ENCODE measurements around the gene ST6GALNAC3.
"Not testable (repeated sequence)": the region's sequence is repeated elsewhere in the genome, so short reads cannot be mapped to it uniquely, and the experiment has no call there.

The ST6GALNAC3 gene

GRCh38 chr1:76109404-76109803 lies 34.9 kb downstream of the ST6GALNAC3 start:
- DNase-seq: no peak

- DNase-seq: no peak
These were observed 35.5 kb downstream of the ST6GALNAC3 start for GRCh38 chr1:76109901-76110560.

DNA sequence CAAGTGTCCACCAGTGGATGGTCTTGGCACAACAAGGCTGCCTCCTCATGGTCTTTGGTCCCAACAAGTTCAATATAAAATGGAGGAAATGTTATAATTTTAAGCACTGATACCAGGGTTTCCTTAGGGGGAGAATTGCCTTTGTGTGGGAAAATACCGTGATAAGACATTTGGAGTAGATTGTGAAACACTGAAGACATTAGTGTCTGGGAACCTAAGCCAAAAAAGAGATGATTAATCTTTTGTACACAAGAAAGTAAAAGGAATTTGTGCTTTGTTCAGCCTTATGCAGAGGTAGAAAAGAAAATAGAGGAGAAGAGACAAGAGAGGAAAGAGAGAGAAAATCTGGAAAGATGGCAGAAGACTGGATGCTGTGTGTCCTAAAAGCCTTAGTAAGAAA lies 36.1 kb downstream of the ST6GALNAC3 start:
- DNase-seq: no peak

GRCh38 chr1:76112321-76112720 lies 37.8 kb downstream of the ST6GALNAC3 start:
- DNase-seq: not testable (repeated sequence)

- DNase-seq: no peak
These were observed 38.9 kb downstream of the ST6GALNAC3 start for GRCh38 chr1:76113446-76113845.

GRCh38 chr1:76115171-76115570 lies 40.6 kb downstream of the ST6GALNAC3 start:
- DNase-seq: no peak

DNA sequence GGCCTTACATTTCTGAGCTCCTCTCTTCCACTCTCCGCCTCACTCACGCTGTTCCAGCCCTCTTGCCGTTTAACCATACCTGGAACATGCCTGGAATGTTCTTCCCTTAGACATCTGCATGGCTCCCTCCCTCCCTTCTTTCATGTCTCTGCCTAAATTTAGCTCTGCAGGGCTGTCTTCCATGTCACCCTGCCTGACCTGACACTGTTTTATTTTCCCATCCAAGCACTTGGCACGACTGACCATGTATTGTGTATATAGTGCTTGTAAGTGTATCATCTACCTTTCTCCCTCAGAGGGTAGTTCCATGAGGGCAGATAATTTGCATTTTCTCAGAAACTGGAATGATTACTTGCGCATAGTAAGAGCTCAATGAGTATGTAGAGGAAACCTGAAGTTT lies 47.3 kb downstream of the ST6GALNAC3 start:
- DNase-seq: no peak

DNA sequence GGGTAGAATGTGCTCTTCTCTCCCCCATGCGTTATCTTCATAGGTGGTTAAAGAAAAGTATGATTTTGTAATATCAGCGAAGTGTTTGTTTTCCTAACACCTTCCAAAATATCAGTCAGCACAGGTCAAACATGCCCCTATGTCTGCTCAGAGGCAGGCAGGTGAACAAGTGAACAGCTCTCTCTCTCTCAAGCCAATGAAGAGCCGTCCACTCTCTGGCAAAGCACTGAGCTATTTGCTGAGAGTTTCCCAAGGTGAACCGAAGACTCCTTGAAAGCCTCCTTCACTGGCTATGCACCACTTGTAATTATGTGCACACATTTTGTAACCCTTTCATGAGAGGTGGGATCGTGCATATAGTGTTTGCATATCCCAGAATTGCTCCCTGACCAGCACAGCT lies 47.7 kb downstream of the ST6GALNAC3 start:
- DNase-seq: no peak

DNA sequence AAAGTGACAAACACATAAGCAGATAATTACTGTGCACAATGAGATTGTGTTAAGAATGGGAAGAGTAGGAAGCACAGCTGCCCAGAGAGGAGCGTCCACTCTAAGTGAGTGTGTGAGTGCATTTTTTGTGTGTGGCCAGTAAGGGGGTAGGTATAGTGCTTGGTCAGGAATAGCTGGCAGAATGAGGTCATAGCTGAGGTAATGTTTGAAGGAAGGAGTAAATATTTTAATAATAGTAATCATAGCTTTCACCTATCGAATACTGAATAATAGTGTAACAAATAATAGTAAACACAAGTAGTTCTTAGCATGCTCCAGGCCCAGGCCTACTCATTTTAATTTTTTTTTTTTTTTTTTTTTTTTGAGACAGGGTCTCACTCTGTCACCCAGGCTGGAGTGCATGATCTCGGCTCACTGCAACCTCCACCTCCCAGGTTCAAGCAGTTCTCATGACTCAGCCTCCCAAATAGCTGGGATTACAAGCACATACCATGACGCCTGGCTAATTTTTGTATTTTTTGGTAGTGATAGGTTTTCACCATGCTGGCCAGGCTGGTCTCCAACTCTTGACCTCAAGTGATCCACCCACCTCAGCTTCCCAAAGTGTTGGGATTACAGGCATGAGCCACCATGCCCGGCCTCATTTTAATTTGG lies 49.0 kb downstream of the ST6GALNAC3 start:
- not testable (repeated sequence) for DNase-seq

DNA sequence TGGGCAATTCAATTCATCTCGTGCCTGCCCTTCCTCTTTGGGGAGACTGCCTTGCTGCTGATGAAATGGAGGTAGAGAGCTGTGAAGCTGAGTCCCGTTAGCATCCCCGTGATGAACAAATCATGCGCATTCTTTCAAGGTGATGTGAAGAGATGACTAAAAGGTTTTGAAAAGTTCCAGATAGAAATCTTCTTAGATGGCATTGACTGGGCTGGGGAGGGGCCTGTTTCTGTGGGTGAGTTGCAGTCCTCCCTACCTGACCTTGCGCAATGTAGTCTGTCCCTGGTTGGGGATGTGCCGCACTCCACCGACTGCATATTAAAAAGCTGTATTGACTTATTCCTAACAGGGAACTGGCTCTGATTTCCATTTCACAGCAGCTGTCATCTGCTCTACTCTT lies 49.6 kb downstream of the ST6GALNAC3 start:
- no peak for DNase-seq

GRCh38 chr1:76125473-76126219 lies 51.1 kb downstream of the ST6GALNAC3 start:
- DNase-seq: no peak

GRCh38 chr1:76128096-76128495 lies 53.5 kb downstream of the ST6GALNAC3 start:
- no peak for DNase-seq

- no peak for DNase-seq
These were observed 55.2 kb downstream of the ST6GALNAC3 start for GRCh38 chr1:76129731-76130130.

DNA sequence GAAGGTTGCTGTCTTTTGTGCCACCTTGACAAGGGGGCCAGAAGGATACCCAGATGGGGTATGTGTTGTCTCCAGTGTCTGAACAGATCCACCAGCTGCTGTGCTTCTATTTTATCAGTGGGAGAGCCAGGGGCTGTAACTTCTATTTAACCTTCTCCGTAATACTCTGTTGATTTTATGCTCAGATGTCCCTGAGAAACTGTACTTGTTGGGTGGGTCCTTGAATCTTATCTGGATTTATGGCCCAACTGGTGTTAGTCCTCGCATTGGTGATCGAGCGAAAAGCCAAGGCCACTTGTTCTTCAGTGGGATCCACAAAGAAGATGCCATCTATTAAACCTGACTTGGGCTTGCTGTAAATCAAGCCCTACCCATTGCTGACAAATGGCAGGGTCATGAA lies 56.4 kb downstream of the ST6GALNAC3 start:
- no peak for DNase-seq

DNA sequence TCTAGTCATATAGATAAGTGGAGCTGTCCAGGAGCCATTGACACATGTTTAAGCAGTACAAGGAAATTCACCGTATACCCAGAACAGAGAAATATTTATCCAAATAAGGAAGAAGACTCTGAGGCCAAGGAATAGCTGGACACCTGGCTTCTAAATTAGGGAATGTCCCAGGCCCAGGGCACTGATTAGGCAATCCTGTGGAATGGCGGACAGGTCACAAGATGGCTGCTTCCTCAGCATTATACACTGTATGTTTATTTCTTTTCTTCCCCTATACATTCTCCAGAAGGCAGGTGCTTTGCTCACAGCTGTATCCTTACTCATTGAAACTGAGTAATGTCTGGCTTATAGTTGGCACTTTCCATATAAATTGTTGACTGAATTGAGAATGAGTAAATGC lies 59.4 kb downstream of the ST6GALNAC3 start:
- DNase-seq: no peak

DNA sequence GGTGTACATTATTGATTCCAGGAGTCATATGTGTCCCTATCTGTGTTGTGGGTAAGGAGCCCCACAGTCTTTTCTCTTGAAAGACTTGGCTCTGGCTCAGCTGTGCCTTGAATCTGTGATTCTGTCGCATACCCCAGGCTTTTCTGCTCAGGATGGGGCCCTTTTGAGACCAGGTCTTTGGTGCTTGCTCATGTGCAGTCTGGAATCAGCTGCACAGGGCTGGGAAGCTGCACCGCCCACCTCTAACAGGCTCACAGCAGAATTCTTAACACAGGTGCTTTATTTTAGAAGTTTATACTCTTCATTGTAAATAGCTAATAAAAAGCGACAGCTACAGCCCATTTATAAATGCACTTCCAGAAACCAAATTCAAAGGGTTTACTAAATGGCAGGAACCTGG lies 61.3 kb downstream of the ST6GALNAC3 start:
- no peak for DNase-seq

DNA sequence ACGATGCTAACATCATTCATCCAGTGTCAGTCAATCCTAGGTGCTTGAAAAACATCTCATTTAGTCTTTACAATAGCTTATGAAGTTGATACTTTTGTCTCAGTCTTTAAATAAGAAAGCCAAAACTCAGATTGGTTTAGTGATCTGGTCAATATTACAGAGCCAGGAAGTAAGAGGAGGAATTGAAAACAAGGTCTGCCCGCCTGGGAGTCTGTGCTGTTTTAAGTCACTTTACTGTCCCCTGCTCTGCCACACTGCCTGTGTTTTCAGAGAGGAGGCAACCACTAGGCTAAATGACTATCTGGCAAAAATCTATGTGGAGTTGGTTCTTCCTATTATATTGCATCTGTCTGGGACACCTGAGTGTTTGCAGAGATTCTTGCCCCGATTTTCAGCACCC lies 62.3 kb downstream of the ST6GALNAC3 start:
- no peak for DNase-seq

GRCh38 chr1:76137746-76138145 lies 63.2 kb downstream of the ST6GALNAC3 start:
- DNase-seq: no peak

GRCh38 chr1:76138217-76138616 lies 63.7 kb downstream of the ST6GALNAC3 start:
- no peak for DNase-seq

- DNase-seq: no peak
These were observed 65.7 kb downstream of the ST6GALNAC3 start for GRCh38 chr1:76140227-76140626.

DNA sequence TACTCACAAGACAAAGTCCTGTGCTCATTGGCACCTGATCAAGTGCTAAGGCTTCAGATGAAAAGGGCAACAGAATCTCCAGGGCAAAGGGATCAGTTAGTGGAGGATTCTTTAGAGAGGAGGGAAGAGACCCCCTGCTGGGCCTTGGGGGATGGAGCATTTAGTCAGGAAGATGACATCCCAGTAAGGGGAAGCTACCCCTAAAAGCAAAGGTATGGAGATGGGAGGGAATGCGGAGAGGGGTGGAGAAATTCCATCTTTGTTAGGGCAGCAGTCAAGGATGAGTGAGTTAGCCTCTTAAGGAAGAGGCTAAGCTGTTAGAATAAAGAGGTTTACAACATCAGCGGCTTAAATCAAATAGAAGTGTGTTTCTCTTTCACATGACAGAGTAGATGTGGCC lies 67.4 kb downstream of the ST6GALNAC3 start:
- no peak for DNase-seq

GRCh38 chr1:76142771-76143540 lies 68.4 kb downstream of the ST6GALNAC3 start:
- DNase-seq: no peak

GRCh38 chr1:76144247-76144646 lies 69.7 kb downstream of the ST6GALNAC3 start:
- DNase-seq: no peak

Measured in CD4-positive, alpha-beta T cell treated with Interleukin-4 for 1 hour (primary cell).